ENCODE measurements around the gene SSBP2.
"Not testable (repeated sequence)": the region's sequence is repeated elsewhere in the genome, so short reads cannot be mapped to it uniquely, and the experiment has no call there.

The SSBP2 gene

GRCh38 chr5:81418606-81419005, 332.3 kb downstream of the SSBP2 start:
- CTCF ChIA-PET: no interaction called here
- H3K4me3 Mint-ChIP-seq: no peak overlapping the region

GRCh38 chr5:81417052-81417451, 333.8 kb downstream of the SSBP2 start:
- DNase-seq: no peak
- no peak overlapping the region for H3K4me3 Mint-ChIP-seq
- H3K9me3 Mint-ChIP-seq: no peaks in the 10 kb centered on the region
- H3K4me1 Mint-ChIP-seq: peaks cover 19% of the 10 kb centered on the region
- no peaks in the 10 kb centered on the region for H3K27me3 Mint-ChIP-seq
- H3K36me3 Mint-ChIP-seq: peaks cover 2% of the 10 kb centered on the region
- CTCF ChIA-PET: no interaction called here
- no peak overlapping the region for H3K27ac Mint-ChIP-seq

More at GRCh38 chr5:81418606-81419005, 332.3 kb downstream of the SSBP2 start:
- Mint-ChIP-seq H3K4me1 (peaks cover 19% of the 10 kb centered on the region), H3K9me3 (no peaks in the 10 kb centered on the region), H3K27ac (no peak overlapping the region), H3K36me3 (peaks cover 2% of the 10 kb centered on the region), H3K27me3 (no peaks in the 10 kb centered on the region)
- no peak for DNase-seq

GRCh38 chr5:81409896-81410295, 341.0 kb downstream of the SSBP2 start:
- H3K9me3 Mint-ChIP-seq: no peaks in the 10 kb centered on the region
- H3K4me1 Mint-ChIP-seq: no peaks in the 10 kb centered on the region
- no peaks in the 10 kb centered on the region for H3K27me3 Mint-ChIP-seq
- CTCF ChIA-PET: no interaction called here
- no peak overlapping the region for H3K27ac Mint-ChIP-seq
- DNase-seq: no peak
- no peak overlapping the region for H3K4me3 Mint-ChIP-seq
- H3K36me3 Mint-ChIP-seq: no peaks in the 10 kb centered on the region

GRCh38 chr5:81409361-81409760, 341.5 kb downstream of the SSBP2 start:
- Mint-ChIP-seq H3K9me3 (no peaks in the 10 kb centered on the region), H3K27me3 (no peaks in the 10 kb centered on the region), H3K4me1 (no peaks in the 10 kb centered on the region), H3K4me3 (no peak overlapping the region), H3K36me3 (no peaks in the 10 kb centered on the region), H3K27ac (no peak overlapping the region)
- CTCF ChIA-PET: interaction anchor here (1.1 kb wide), 1 partner anchor 110 kb away, joined by 4 read pairs; no protein-coding TSS in a partner anchor
- no peak for DNase-seq

GRCh38 chr5:81408496-81408895, 342.4 kb downstream of the SSBP2 start:
- no peaks in the 10 kb centered on the region for H3K36me3 Mint-ChIP-seq
- no peaks in the 10 kb centered on the region for H3K4me1 Mint-ChIP-seq
- CTCF ChIA-PET: interaction anchor here (1.1 kb wide), 1 partner anchor 109 kb away, joined by 4 read pairs; no protein-coding TSS in a partner anchor
- no peaks in the 10 kb centered on the region for H3K9me3 Mint-ChIP-seq
- no peak overlapping the region for H3K4me3 Mint-ChIP-seq
- no peak overlapping the region for H3K27ac Mint-ChIP-seq
- DNase-seq: no peak
- H3K27me3 Mint-ChIP-seq: no peaks in the 10 kb centered on the region

- DNase-seq, CTCF ChIA-PET, H3K4me3 Mint-ChIP-seq, H3K9me3 Mint-ChIP-seq, H3K27me3 Mint-ChIP-seq, H3K4me1 Mint-ChIP-seq, H3K27ac Mint-ChIP-seq, H3K36me3 Mint-ChIP-seq: not testable (repeated sequence)
Measured at GRCh38 chr5:81407811-81408210, 343.1 kb downstream of the SSBP2 start.

- CTCF ChIA-PET: no interaction called here
- H3K27me3 Mint-ChIP-seq: peaks cover 15% of the 10 kb centered on the region
- no peaks in the 10 kb centered on the region for H3K9me3 Mint-ChIP-seq
- no peaks in the 10 kb centered on the region for H3K4me1 Mint-ChIP-seq
- no peaks in the 10 kb centered on the region for H3K36me3 Mint-ChIP-seq
- H3K4me3 Mint-ChIP-seq: no peak overlapping the region
- DNase-seq: no peak
- H3K27ac Mint-ChIP-seq: no peak overlapping the region
Measured at GRCh38 chr5:81405126-81405891, 345.6 kb downstream of the SSBP2 start.

GRCh38 chr5:81402192-81402930, 348.5 kb downstream of the SSBP2 start:
- Mint-ChIP-seq H3K4me3 (no peak overlapping the region), H3K36me3 (no peaks in the 10 kb centered on the region), H3K27ac (no peak overlapping the region), H3K9me3 (no peaks in the 10 kb centered on the region), H3K4me1 (no peaks in the 10 kb centered on the region), H3K27me3 (peaks cover 35% of the 10 kb centered on the region)
- DNase-seq: no peak
- CTCF ChIA-PET: no interaction called here

- DNase-seq: no peak
- no peaks in the 10 kb centered on the region for H3K36me3 Mint-ChIP-seq
- H3K9me3 Mint-ChIP-seq: no peaks in the 10 kb centered on the region
- no peak overlapping the region for H3K4me3 Mint-ChIP-seq
- no peaks in the 10 kb centered on the region for H3K4me1 Mint-ChIP-seq
- CTCF ChIA-PET: no interaction called here
- H3K27me3 Mint-ChIP-seq: peaks cover 46% of the 10 kb centered on the region
- H3K27ac Mint-ChIP-seq: no peak overlapping the region
Measured at GRCh38 chr5:81401266-81401665, 349.6 kb downstream of the SSBP2 start.

GRCh38 chr5:81400375-81400774, 350.5 kb downstream of the SSBP2 start:
- Mint-ChIP-seq H3K27me3 (peaks cover 49% of the 10 kb centered on the region), H3K36me3 (no peaks in the 10 kb centered on the region), H3K9me3 (no peaks in the 10 kb centered on the region), H3K4me1 (no peaks in the 10 kb centered on the region), H3K4me3 (no peak overlapping the region), H3K27ac (no peak overlapping the region)
- CTCF ChIA-PET: no interaction called here
- DNase-seq: no peak

- CTCF ChIA-PET: interaction anchor here (1.2 kb wide), 1 partner anchor 27 kb away, joined by 3 read pairs; no protein-coding TSS in a partner anchor
- no peak for DNase-seq
- H3K27ac Mint-ChIP-seq: no peak overlapping the region
- peaks cover 3% of the 10 kb centered on the region for H3K4me1 Mint-ChIP-seq
- peaks cover 65% of the 10 kb centered on the region for H3K27me3 Mint-ChIP-seq
- no peaks in the 10 kb centered on the region for H3K36me3 Mint-ChIP-seq
- H3K9me3 Mint-ChIP-seq: no peaks in the 10 kb centered on the region
- H3K4me3 Mint-ChIP-seq: no peak overlapping the region
Measured at GRCh38 chr5:81398741-81399140, 352.2 kb downstream of the SSBP2 start.

- Mint-ChIP-seq H3K27me3 (peaks cover 75% of the 10 kb centered on the region), H3K36me3 (no peaks in the 10 kb centered on the region)
Measured at GRCh38 chr5:81397176-81397575, 353.7 kb downstream of the SSBP2 start.

GRCh38 chr5:81395262-81395661, 355.6 kb downstream of the SSBP2 start:
- peaks cover 76% of the 10 kb centered on the region for H3K27me3 Mint-ChIP-seq

More at GRCh38 chr5:81397176-81397575, 353.7 kb downstream of the SSBP2 start:
- no peak for DNase-seq
- Mint-ChIP-seq H3K9me3 (no peaks in the 10 kb centered on the region), H3K27ac (no peak overlapping the region), H3K4me3 (no peak overlapping the region), H3K4me1 (peaks cover 8% of the 10 kb centered on the region)
- CTCF ChIA-PET: no interaction called here

GRCh38 chr5:81393783-81394718, 356.8 kb downstream of the SSBP2 start, which contains the start of gene ACOT12:
Gene ACOT12, minus strand, starts transcription at chr5:81394134. Its CDS starts 20 bp downstream, at chr5:81394114.
- Mint-ChIP-seq H3K27ac (no peak within 1 kb of the TSS), H3K4me1 (peaks cover 8% of the 10 kb centered on the region), H3K36me3 (no peaks in the 10 kb centered on the region), H3K9me3 (no peaks in the 10 kb centered on the region), H3K27me3 (peaks cover 71% of the 10 kb centered on the region), H3K4me3 (peak within 1 kb of the TSS; percentile 44)
- DNase-seq: no peak
- CTCF ChIA-PET: interaction anchor here (0.6 to 1.0 kb wide), 2 partner anchors 95 to 808 kb away, joined by 3 read pairs; no protein-coding TSS in a partner anchor

More at GRCh38 chr5:81395262-81395661, 355.6 kb downstream of the SSBP2 start:
- Mint-ChIP-seq H3K36me3 (no peaks in the 10 kb centered on the region), H3K4me1 (peaks cover 8% of the 10 kb centered on the region), H3K4me3 (no peak overlapping the region), H3K9me3 (no peaks in the 10 kb centered on the region), H3K27ac (no peak overlapping the region)
- CTCF ChIA-PET: interaction anchor here (0.6 kb wide), 1 partner anchor 860 kb away, joined by 3 read pairs; no protein-coding TSS in a partner anchor
- no peak for DNase-seq
